HG03565 (cell line): ENCODE measurements around the gene RNF141.

Source experiments
- ATAC-seq: cut with Tn5 transposase; IDR thresholded peaks from one replicate; pipeline ENCODE4 v1.9.1; 2021; ENCODE audit warnings: mild to moderate bottlenecking, moderate library complexity; ENCODE audit not compliant: unreplicated experiment

Gene RNF141

GRCh38 chr11:10484461-10485180 is 56.4 kb downstream of the RNF141 start:
- no peak for ATAC-seq

GRCh38 chr11:10483584-10483983 is 57.4 kb downstream of the RNF141 start:
- ATAC-seq = no peak

GRCh38 chr11:10483174-10483573 is 57.8 kb downstream of the RNF141 start:
- ATAC-seq = no peak

GRCh38 chr11:10481560-10482349 is 59.2 kb downstream of the RNF141 start:
- no peak for ATAC-seq

DNA sequence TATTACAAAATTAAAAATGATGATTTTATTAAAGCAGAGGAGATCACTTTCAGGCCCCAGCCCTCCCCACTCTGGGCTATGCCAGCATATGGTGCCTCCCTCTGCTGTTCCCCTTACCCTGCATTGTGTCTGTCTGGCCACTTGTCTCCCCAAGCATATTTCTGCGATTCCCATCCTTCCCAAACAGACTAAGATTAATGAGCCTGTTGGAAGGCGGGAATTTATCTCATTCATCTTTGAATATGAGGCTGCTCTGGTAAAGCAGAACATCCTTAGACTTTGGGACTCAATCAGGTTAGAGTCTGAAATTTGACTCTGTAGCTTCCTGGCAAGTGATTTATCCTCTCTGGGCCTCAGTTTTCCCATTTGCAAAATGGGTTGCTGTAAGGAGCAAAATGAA is 60.2 kb downstream of the RNF141 start:
- no peak for ATAC-seq

GRCh38 chr11:10480026-10480425 is 61.0 kb downstream of the RNF141 start:
- ATAC-seq = no peak

GRCh38 chr11:10478574-10479550 is 62.1 kb downstream of the RNF141 start:
- ATAC-seq = no peak

- ATAC-seq = no peak
Measured at GRCh38 chr11:10478066-10478465, 62.9 kb downstream of the RNF141 start.

DNA sequence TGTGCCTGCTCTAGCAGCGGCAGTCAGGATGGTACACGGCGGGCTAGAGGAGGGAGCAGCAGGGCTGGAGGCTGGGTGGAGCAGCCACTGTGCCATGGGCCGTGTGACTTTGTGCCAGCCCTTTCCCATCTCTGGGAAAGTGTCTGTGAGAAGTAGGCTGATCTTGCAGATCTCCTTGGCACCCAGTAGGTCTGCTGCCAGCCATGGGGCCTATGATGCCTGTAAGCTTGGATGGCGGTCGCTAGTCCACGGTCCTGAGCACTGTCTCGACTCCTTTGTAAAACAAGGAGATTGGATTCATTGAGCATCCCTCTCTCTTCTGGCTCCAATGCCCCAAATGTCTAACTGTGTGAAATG is 63.3 kb downstream of the RNF141 start:
- no peak for ATAC-seq

- ATAC-seq = no peak
Measured at GRCh38 chr11:10476927-10477689, 63.9 kb downstream of the RNF141 start.

GRCh38 chr11:10476342-10476741 is 64.6 kb downstream of the RNF141 start:
- ATAC-seq = no peak

GRCh38 chr11:10474551-10474950 is 66.4 kb downstream of the RNF141 start:
- no peak for ATAC-seq

- ATAC-seq = no peak
Measured at GRCh38 chr11:10473371-10473770, 67.6 kb downstream of the RNF141 start.

DNA sequence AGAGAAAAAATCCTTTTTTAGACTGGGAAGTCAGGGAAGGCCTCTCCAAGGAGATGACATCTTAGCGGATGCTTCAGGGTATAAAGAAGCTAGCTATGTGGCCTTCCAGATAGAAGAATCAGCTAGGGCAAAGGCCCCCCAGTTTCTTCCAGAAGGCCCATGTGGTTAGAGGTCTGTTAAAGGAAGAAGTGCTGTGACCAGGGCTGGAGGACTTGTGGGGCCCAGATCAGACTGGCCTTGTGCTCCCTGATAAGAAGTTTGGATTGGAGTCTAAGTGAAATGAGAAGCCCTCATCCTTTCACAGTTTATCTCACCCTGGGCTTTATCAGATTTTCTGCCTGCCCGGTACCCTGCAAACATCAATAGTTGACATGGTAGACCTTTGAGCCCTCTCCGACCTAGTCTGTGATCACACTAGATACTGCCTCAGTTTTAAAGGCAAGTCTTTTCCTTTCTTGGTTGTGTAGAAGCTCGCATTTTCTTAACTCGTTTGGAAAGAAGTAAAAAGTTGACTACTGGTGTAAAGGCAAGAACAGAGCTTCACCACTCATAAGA is 78.2 kb downstream of the RNF141 start:
- ATAC-seq = no peak
